Effector CD8-positive, alpha-beta T cell (primary cell): Measurements from ENCODE around the gene SPSB1.

Experiments
- DNase-seq: peaks from one replicate; lab custom pipeline; 2025; lab: John Stamatoyannopoulos, UW

The SPSB1 gene

DNA sequence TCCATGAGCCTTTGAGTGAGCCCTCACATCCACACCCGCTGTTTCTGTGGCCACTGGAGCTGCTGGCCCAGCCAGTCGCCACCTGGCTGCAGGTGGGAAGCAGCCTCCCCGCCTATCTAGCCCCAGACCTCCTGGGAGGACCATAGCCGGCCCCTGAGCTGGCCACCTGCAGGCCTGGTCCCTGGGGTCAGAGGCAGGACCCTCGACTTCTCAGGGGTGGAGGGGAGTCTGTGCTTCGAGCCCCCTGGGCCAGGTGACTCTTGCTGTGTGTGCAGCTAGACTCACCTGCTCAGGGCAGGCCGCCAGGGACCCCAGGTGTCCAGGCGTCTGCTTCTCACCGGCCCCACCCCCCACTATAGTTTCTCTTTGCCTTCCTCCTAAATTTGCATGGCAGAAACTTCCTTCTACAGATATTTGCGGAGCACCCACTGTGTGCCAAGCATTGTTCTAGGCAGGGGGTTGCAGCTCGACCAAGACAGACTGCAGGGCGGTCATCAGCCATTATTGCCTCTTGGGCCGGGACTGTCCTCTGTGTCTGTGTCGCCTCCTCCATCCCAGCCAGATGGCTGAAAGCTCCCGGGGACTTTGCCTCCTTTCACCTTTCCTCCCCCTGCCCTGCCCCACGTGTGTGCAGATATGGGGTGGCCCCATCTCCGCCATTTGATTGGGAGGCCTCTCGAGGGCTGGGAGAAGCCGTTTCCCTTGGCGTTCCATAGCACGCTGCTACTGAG, 27.3 kb downstream of the SPSB1 start:
- DNase-seq, result no peak

DNA sequence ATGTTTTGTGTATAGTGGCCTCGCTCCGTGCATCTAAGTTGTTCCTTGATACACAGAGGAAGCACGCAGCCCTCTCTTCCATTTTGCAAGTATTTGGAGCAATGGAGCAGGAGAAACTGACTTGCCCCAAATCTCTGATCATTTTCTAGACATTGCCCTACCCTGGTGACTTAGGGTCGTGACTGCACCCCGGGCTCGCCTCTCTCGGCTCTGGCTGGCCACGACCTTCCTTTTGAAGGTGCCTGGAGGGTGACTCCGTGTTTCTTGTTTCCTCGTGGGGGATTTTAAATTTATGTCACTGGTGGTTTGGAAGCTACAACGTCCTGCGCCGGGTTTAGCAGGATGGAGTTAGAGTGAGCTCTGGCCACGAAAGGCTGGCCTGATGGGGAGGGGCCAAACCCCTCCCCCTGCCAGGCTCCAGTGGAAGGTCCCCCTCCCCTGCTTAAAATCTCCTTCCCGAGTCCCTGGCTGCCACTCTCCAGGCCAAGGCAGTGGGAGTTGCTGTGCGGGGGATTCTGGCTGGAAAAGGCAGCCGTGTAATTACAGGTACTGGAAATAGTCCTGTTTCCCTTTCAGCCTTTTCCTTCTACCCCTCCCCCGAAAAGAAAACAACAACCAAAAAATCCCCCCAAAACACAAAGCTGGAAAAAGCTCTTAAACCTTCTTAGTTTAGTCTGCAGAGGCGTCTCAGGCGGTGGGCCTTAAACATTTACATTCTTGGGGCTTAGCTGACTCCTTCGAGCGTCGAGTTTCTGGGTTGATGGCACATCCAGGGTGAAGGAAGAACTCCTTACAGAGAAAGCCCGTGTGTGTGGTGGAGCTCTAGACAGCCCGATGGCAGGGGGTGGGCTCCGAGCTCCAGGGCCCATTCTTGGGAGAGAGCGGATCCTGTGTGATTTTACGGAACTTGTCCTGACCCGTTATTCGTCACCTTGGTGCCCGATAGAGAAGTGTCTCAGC, 28.1 kb downstream of the SPSB1 start:
- DNase-seq, result no peak

DNA sequence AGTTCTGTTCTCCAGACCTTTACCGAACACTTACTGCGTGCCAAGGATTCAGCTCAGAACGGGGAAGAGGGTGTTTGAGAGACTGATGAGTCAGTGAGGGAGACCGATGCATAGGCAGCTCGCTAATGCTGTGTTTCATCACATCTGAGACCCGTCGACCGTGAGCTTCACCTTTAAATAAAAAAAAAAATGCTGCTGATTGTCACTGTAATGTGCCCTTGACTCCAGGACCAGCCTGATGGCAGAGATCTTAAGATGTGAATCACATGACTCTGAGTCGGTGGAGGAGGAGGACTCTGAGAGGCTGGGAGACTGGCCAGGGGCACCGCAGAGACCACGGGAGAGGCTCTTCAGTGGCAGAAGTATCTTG, 28.8 kb downstream of the SPSB1 start:
- DNase-seq, result no peak

DNA sequence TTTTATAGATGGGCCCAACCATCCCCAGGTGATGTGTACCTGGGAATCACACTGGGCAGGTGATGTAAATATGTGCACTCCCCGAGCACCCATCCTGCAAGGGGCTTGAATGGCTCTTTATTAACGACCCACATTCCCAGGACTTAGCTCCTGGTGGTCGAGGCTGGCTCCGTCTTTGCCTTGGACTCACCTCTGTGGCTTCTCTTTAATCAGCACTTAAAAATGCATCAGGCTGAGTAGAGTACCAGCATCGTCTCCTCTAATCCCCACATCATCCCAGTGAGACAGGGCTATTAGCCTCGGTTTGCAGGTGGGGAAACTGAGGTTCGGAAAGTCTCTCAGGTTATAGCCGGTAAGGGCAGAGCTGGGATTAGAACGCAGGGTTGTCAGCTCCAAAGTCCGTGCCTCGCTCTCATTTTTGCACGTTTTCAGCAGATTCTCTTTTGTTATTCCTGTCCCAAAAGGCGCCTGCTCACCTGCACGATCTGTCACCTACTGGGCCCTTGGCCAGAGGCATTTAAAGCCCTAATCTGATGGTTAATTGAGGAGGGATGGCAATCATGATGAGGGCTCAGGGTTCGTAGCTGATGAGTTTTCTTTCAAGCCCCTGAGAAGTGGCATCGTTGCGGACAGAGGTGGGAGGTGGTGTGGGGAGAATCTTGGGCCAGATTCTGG, 29.4 kb downstream of the SPSB1 start:
- no peak for DNase-seq

DNA sequence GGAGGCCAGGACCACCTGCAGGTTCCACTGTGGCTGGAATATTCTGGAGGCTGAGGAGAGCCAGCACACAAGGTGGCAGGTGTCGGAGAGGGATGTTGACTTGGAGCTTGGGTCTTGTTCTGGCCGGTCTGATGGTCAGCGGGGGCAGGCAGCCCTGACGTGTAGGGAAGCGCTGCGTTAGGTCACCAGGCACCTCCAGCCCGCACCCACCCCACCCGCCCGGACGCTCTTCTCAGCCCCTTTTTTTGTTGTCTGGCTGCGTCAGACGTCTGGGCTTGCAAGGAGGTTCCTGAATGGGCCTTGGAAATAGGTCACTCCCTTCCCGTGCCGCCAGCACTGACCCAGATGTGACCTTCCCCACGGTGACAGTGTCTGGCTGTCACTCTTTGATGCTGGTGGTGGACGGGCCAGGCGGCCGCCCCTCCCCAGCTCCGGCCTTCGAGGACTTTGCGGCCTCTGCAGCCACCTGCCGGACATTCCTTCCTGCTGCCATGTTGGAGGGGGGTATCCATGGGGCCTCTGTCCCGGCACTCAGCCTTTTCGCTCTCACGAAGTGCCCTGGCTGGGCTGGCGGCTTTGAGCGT, 30.1 kb downstream of the SPSB1 start:
- DNase-seq, result no peak

DNA sequence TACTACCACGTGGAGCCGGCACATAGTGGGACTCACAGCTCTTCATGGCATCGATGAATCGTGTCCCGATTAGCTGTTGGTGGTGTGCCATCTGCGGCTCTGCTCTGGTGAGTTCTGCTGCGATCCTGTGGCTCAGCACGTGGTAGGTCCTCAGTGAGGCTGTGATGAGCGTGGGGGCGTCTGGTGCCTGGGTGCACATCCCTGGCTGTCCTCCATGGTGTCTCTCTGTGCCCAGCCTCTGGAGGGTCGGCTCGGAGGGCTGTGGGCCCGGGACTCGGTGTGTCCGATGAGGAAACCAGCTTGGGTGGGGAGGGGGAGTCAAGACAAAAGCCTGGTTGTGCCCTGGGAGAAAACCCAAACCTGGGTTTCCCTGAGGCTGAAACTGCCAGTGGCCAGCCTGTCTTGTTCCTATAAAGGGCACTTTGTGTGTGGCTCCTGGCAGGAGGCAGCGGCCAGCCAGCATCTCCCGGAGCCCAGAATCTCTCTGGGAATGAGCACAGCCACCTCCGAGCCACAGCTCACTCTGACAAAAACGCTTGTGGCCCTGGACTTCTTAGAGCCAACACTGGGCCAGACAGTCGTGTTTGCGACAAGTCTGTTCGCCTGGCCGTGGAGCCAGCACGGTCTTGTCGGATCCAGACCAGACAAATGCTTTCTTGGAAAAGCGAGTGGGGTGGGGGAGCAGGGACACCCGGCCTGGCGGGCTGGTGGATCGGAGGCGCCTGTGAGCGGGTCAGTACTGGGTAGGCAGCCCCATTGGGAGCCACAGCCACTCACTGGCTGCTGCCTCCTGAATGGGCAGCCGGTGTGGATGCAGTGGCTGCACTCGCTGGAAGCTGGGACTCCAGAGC, 31.8 kb downstream of the SPSB1 start:
- DNase-seq, result no peak

DNA sequence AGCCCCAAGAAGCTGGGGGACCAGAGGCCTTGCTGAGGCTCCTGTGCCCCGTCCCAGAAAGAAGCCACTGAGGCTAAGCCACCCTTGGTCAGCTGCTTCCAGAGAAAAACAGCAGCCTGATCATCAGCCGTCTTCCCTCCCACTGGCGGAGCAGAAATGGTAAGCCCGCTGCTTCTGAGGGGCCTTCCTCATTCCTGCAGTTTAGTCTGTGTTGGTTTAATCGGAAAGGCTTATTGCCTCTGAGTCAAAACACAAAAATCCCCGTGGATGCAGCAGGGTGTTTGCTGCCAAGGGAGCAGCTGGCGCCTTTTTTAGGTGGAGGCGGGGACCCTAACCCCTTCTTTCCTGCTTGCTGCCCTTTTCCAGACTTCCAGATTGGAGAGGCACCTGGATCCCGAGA, 33.9 kb downstream of the SPSB1 start:
- no peak for DNase-seq

DNA sequence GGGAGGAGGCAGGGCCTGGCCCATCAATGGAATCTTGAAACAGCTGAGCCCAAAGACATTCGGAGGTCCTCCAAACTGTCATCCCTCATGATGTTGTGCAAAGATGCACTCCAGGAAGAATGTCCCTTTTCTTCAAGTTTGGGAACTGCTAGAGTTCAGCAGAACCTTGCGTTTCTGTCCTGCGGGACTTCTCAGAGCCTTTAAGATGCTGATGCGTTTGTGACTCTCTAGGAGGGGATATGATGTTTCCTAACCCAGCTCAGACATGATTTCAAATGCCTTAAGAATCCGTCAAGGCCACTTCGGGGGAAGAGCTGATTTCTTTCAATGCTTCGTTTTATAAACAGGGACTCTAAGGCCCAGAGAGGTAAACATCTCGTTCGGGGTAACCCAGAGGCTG, 35.5 kb downstream of the SPSB1 start:
- DNase-seq, result no peak

DNA sequence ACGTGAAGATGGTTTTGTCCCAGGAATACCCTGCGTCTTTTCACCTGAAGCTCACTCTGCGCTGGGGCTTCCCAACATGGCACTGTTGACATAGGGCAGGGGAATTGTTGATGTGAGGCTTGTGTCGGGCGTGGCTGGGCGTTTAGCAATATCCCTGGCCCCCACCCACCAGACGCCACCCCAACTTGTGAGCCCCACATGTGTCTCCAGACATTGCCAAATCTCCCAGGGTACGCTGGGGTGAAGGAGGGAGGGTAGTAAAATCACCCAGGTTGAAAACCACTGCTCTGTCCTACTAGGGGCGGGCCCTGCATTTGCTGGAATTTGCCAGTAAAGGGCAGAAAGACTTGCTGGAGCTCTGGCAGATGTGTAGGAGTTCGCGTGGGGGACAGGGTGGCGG, 36.0 kb downstream of the SPSB1 start:
- DNase-seq, result no peak

DNA sequence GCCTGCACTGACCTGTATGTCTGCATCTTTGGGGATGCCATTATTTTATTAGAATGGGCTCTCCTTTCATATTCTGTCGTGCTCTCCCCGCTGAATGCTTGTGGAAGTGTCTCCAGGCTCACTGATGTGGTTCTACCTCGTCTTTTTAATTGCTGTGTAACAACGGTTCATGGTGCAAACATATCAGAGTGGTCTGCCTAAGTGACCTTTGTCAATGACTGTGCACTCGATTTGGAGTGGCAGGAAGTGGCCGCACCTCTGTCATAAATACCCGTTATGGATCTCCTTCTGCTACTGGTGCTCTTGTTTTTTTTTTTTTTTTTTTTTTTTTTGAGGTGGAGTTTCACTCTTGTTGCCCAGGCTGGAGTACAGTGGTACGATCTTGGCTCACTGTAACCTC, 38.3 kb downstream of the SPSB1 start:
- DNase-seq, result no peak

DNA sequence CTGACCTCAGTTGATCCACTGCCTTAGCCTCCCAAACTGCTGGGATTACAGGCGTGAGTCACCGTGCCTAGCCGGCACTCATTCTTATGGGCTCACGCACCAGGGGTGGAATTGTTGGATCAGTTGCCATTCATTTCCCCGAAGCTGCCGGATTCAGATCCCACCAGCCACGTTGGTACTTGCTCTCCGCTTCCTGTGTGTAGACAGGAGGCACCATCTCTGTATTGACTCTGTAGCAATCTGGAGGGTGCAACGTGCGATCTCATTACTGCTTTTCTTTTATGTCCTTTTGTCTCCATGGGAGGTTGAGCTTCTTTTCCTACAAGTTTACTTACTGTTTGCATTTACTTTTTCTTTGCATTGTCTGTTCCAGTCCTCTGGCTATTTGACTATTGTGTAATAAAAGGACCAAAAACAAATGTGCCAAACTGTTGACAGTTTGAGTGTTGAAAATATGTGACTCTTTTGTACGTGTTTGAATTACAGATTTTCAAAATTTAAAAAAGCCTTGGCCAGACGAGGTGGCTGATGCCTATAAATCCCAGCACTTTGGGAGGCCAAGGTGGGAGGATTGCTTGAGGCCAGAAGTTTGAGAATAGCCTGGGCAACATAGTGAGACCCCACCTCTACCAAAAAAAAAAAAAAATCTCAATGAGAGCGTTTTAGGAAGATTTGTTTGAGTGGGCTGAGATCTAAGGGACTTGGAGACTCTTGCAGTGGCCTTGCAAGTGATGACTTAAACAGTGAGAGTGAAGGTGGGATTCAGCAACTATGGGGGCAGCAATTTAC, 39.1 kb downstream of the SPSB1 start:
- no peak for DNase-seq

DNA sequence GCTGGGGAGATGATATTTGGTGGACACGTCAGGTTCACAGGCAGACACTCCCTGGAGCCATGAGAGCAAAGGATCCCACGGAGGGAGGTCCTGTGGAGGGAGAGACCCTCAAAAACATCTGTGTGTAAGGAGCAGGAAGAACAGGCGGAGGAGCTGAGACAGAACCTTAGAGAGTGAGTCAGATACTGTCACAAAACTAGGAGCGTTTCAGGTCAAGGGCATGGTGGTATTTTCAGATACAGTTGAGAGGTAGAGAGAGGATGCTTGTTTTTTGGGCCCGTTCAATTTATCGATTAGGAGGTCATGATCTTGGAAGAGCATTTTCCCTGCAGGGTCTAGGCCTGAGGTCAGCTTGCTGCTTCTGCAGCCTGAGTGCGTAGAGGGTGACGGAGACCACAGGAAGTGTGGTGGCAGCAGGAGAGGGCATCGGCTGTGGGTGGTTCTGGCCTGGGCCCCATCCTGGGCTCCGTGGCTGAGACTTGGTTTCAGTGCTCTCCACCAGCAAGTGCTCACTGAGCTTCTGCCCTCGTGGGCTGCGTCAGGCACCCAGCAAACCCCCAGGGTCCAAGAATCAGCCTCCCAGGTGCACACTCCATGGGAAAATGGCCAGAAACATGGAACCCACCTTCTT, 39.9 kb downstream of the SPSB1 start:
- DNase-seq, result no peak

DNA sequence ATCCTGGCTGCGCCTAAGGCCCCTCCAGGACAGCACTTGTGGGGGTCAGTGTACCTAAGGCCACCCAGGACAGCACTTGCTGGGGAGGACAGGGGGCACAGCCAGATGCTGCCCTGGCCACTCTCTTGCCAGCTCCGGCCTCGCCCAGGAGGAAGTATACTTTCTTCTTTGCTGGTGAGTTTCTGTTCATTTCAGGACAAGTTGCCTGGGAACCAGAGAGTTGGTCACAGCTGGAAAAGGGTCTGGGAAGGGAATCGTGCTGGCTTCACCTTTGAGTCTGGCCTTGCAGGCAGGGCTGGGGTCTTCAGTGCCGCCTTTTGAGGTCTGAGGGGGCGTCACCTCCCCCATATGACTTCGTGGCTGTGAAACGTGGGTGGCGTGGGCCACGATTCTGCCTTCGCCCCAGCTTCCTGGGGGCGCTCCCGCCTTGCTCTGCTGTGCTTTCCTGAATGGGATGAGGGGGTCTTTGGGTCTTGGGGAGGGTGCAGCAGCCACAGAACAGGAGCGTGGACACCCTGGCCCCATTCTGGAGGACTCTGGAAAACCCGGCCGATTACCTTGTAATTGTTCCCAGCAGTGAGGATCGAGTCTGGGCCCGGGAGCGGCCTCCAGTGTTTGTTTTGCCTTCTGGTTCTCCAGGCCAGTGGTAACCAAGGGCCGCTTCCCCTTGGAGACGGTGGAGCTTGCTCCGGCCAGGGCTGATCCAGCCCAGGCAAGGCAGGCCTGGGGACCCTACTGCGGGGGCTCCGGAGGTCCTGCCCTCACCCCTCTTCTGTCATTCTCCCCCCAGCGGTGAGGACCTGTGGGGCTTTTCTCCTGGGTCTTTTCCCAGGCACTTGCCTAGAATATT, 45.9 kb downstream of the SPSB1 start:
- no peak for DNase-seq

DNA sequence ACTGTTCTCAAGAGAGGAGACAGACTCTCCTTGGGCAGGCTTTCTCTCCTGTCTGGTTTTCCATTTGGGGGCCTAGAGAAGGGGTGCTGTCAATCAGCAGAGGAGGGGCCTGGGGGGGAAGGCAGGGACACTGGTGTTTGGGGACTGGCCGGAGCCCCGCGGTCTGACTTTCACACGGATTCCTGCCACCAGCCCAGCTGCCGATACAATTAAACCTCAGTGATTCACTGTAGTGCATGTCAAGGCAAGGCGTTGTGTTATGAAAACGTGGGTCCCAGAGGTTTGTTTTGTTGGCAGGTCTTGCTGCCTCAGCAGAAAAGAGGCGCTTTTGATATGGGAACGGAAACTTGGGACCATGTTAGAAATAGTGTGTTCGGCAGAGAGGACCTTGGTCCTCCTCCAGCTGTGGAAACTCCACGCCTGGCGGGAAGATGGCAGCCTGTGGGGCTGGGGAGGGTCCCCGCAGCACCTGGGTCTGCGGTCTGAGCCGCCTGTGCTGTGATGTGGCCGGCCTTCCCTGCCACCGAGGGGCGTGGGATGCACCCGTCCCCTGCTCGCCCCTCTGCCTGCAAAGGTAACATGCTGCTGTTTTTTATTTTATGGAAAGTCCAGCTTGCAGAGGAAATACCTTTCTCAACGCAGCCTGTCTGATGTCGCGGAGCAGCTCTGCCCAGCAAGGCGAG, 47.6 kb downstream of the SPSB1 start:
- no peak for DNase-seq

DNA sequence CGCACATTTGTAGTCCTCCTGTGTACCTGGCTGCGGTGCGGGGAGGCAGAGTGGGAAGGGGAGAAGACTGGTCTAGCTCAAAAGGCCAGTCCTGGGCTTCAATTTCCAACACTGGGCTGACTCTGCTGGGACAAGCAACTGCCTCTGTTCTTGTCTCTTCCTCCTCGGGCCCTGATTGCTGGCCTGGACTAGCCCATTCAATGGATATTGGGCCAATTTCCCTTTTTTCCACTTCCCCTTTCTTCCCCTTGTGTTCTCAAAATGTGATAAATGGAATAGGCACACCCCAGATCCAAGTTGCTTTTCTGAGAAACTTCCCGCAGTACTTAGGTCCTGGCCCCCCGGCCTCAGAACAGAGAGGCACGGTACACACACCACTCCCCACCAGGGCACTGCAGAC, 48.2 kb downstream of the SPSB1 start:
- DNase-seq, result no peak

DNA sequence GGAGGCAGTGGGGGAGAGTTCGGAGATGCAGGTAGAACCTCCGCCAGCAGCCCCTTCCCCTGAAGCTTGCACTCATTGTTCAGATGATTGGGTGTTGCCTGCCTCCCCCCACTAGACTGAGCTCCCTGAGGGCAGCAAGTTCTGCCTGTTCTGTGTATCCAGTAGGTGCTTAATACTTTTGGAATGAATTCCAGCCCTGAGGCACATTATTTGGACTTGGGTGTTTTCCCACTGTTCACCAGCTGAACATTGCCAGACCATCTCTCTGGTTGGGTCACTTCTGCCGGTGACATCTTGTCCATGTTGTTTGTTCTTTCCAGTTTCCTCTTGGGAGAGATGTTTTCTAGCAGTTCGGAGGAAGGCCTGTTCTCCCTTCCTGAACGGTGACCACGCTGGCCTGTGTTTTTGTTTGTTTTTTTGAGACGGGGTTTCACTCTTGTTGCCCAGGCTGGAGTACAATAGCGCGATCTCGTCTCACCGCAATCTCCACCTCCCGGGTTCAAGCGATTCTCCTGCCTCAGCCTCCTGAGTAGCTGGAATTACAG, 48.7 kb downstream of the SPSB1 start:
- DNase-seq, result no peak

DNA sequence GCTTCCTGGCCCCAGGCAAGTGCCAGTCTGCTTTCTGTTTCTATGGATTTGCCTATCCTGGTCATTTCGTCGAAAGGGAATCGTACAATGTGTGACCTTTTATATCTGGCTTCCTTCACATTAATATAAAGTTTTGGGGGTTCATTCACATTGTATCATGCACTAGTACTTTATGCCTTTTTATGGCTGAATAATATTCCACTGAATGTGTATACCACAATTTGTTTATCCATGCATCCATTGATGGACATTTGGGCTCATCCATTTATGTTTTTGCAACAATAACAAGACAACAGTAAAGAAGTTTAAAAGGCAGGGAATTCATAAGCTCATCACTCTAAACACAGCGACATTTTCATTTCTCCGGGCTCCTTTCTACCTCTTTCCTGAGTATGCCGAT, 50.6 kb downstream of the SPSB1 start:
- no peak for DNase-seq
